ENCODE measurements around the gene EN1.

EN1 gene

GRCh38 chr2:118808429-118808809 is 39.0 kb downstream of the EN1 start:
- DNase-seq (ENCODE audit: extremely low spot score), result no peak
- CTCF ChIA-PET, result no interaction called here
- TF ChIP-seq CTCF (IDR thresholded peaks at IDR 0.05; ENCODE audit: control extremely low read depth, extremely low read depth, low read depth, missing control alignments), result no peak
- POLR2A ChIA-PET, result no interaction called here

GRCh38 chr2:118807668-118808428 is 39.6 kb downstream of the EN1 start:
- TF ChIP-seq CTCF (IDR thresholded peaks at IDR 0.05; ENCODE audit: control extremely low read depth, extremely low read depth, low read depth, missing control alignments), result no peak
- CTCF ChIA-PET, result no interaction called here
- DNase-seq (ENCODE audit: extremely low spot score), result no peak
- POLR2A ChIA-PET, result no interaction called here

- TF ChIP-seq CTCF (IDR thresholded peaks at IDR 0.05; ENCODE audit: control extremely low read depth, extremely low read depth, low read depth, missing control alignments), result no peak
- no peak for DNase-seq (ENCODE audit: extremely low spot score)
- CTCF ChIA-PET, result no interaction called here
- POLR2A ChIA-PET, result no interaction called here
Measured at GRCh38 chr2:118806797-118807667, 40.4 kb downstream of the EN1 start.

- TF ChIP-seq CTCF (IDR thresholded peaks at IDR 0.05; ENCODE audit: control extremely low read depth, extremely low read depth, low read depth, missing control alignments), result no peak
- DNase-seq (ENCODE audit: extremely low spot score), result no peak
- POLR2A ChIA-PET, result no interaction called here
- CTCF ChIA-PET, result no interaction called here
Measured at GRCh38 chr2:118805064-118805690, 42.3 kb downstream of the EN1 start.

- ChIA-PET POLR2A (no interaction called here), CTCF (no interaction called here)
- no peak for TF ChIP-seq CTCF (IDR thresholded peaks at IDR 0.05; ENCODE audit: control extremely low read depth, extremely low read depth, low read depth, missing control alignments)
- no peak for DNase-seq (ENCODE audit: extremely low spot score)
Measured at GRCh38 chr2:118803012-118803411, 44.4 kb downstream of the EN1 start.

GRCh38 chr2:118801151-118801550 is 46.3 kb downstream of the EN1 start:
- DNase-seq (ENCODE audit: extremely low spot score), result no peak
- ChIA-PET POLR2A (no interaction called here), CTCF (no interaction called here)
- TF ChIP-seq CTCF (IDR thresholded peaks at IDR 0.05; ENCODE audit: control extremely low read depth, extremely low read depth, low read depth, missing control alignments), result no peak
